PC-3 (cell line): ENCODE data around the gene DRG2.

Experiments used
- CTCF ChIP-seq: fragments of 300-600 bp; sonication (generic); conservative IDR thresholded peaks from 2 replicates; pipeline ENCODE4 v1.5.1; 2017; ENCODE audit warnings: antibody characterized with exemption, low read depth, mild to moderate bottlenecking, low read length
- EZH2 ChIP-seq: fragments of 300-600 bp; sonication (generic); IDR thresholded peaks from one replicate; pipeline ENCODE4 v1.6.1; 2017; ENCODE audit warnings: antibody characterized with exemption, mild to moderate bottlenecking, low read length; ENCODE audit not compliant: unreplicated experiment
- EZH2phosphoT487 ChIP-seq: fragments of 300-600 bp; sonication (generic); IDR thresholded peaks from 2 replicates; pipeline ENCODE4 v1.6.1; 2018; ENCODE audit warnings: mild to moderate bottlenecking, antibody characterized with exemption, low read length, borderline replicate concordance

- TF ChIP-seq CTCF = no peak
- TF ChIP-seq EZH2phosphoT487 = no peak
- no peak for TF ChIP-seq EZH2
Observed at GRCh38 chr17:18045691-18046350, 41.9 kb upstream of the DRG2 start.
